GM19099 (cell line): Measurements from ENCODE around the gene GOLGA7B.

Source experiments
- POLR2A ChIP-seq: IDR thresholded peaks from 3 replicates; pipeline ENCODE4 v1.6.1; 2011; ENCODE audit warnings: low read depth; ENCODE audit not compliant: insufficient read length; ENCODE audit errors: extremely low read depth

GOLGA7B gene

GRCh38 chr10:97823734-97824133, 25.9 kb upstream of the GOLGA7B start:
- TF ChIP-seq POLR2A: no peak

- no peak for TF ChIP-seq POLR2A
Observed at GRCh38 chr10:97825020-97825760, 24.5 kb upstream of the GOLGA7B start.

GRCh38 chr10:97826892-97827291, 22.8 kb upstream of the GOLGA7B start:
- TF ChIP-seq POLR2A: no peak

GRCh38 chr10:97827702-97828291, 21.8 kb upstream of the GOLGA7B start:
- no peak for TF ChIP-seq POLR2A

- TF ChIP-seq POLR2A: no peak
Observed at GRCh38 chr10:97828721-97829120, 20.9 kb upstream of the GOLGA7B start.

- no peak for TF ChIP-seq POLR2A
Observed at GRCh38 chr10:97830064-97830463, 19.6 kb upstream of the GOLGA7B start.

GRCh38 chr10:97831259-97831658, 18.4 kb upstream of the GOLGA7B start:
- no peak for TF ChIP-seq POLR2A

- TF ChIP-seq POLR2A: no peak
Observed at GRCh38 chr10:97836446-97836845, 13.2 kb upstream of the GOLGA7B start.

GRCh38 chr10:97838091-97838490, 11.6 kb upstream of the GOLGA7B start:
- TF ChIP-seq POLR2A: no peak

- no peak for TF ChIP-seq POLR2A
Observed at GRCh38 chr10:97842656-97843280, 6.9 kb upstream of the GOLGA7B start.

GRCh38 chr10:97843281-97843671, 6.4 kb upstream of the GOLGA7B start:
- no peak for TF ChIP-seq POLR2A

- TF ChIP-seq POLR2A: no peak
Observed at GRCh38 chr10:97844678-97845077, 5.0 kb upstream of the GOLGA7B start.

GRCh38 chr10:97849103-97849686, 448 bp upstream of the GOLGA7B start:
- no peak for TF ChIP-seq POLR2A

GRCh38 chr10:97850446-97850845, 803 bp downstream of the GOLGA7B start:
- no peak for TF ChIP-seq POLR2A

GRCh38 chr10:97851341-97852001, 1.8 kb downstream of the GOLGA7B start:
- no peak for TF ChIP-seq POLR2A
